Urinary bladder (tissue), 4 donors: Measurements from ENCODE around the gene MORC2. TPM values are rescaled to one million over a fixed set of nuclear protein-coding genes. Genes with fewer than 3 reads are reported as not detected.
A peak's percentile ranks its signal among the peaks of the same experiment; 100 is the strongest.

ENCODE experiments used
- DNase-seq: peaks from one replicate; pipeline ENCODE4 v3.0.0-alpha.2; 2015; ENCODE audit errors: extremely low spot score
- H3K27ac ChIP-seq: one replicate; pipeline ENCODE4 v1.5.1; 2013; ENCODE audit warnings: low read depth, mild to moderate bottlenecking, moderate library complexity
- H3K36me3 ChIP-seq: one replicate; pipeline ENCODE4 v1.6.1; 2013; ENCODE audit warnings: mild to moderate bottlenecking, moderate library complexity; ENCODE audit not compliant: insufficient read depth
- H3K4me1 ChIP-seq: one replicate; pipeline ENCODE4 v1.6.1; 2013; ENCODE audit warnings: mild to moderate bottlenecking, moderate library complexity; ENCODE audit not compliant: insufficient read depth
- H3K4me3 ChIP-seq: one replicate; pipeline ENCODE4 v1.5.1; 2013; ENCODE audit warnings: low read depth, low read length
- WGBS: extraction: QIAGEN DNeasy Blood & Tissue Kit; methylation state at CpG from one replicate; pipeline ENCODE4 v1.1.7; 2013; 5-methylcytosine and 5-hydroxymethylcytosine counted together
- polyA plus RNA-seq: library from polyadenylated mRNA; stranded (reverse); fragments of 200-250 nt; gene quantifications from one replicate; pipeline ENCODE4 v1.2.3, GENCODE V29; 2013
- total RNA-seq: library from RNA; depleted of rRNA; stranded (reverse); fragments of >200 nt; gene quantifications from one replicate; pipeline ENCODE4 v1.2.3, GENCODE V29; 2014
- donor health status: healthy with polysubstance abuse.
- donor health status: healthy.

Gene MORC2
- 18.1 TPM for total RNA-seq
- polyA plus RNA-seq: 21.7 TPM

GRCh38 chr22:30968015-30968923, at the start of gene MORC2:
TSS of gene MORC2 (minus strand) at chr22:30968774. CDS start at chr22:30967889, 885 bp downstream.
- no peak for DNase-seq
- Histone ChIP-seq H3K4me3 (peak within 1 kb of the TSS; percentile 100), H3K4me1 (peaks cover 3% of the 10 kb centered on the region), H3K36me3 (peaks cover 9% of the 10 kb centered on the region), H3K27ac (peak within 1 kb of the TSS; percentile 97)
- 17% methylated on average over 53 of the region's 53 CpGs for WGBS

GRCh38 chr22:31005535-31005934, 37.0 kb upstream of the MORC2 start:
- H3K4me3 ChIP-seq: no peak overlapping the region
- no peaks in the 10 kb centered on the region for H3K4me1 ChIP-seq
- no peaks in the 10 kb centered on the region for H3K36me3 ChIP-seq
- DNase-seq: no peak
- H3K27ac ChIP-seq: no peak overlapping the region

GRCh38 chr22:31001124-31001770, 32.7 kb upstream of the MORC2 start:
- DNase-seq: no peak
- Histone ChIP-seq H3K4me1 (no peaks in the 10 kb centered on the region), H3K36me3 (no peaks in the 10 kb centered on the region), H3K4me3 (no peak overlapping the region), H3K27ac (no peak overlapping the region)
- 88% methylated on average over 6 of the region's 6 CpGs for WGBS

- H3K4me1 ChIP-seq: no peaks in the 10 kb centered on the region
- 86% methylated on average over 4 of the region's 4 CpGs for WGBS
- H3K36me3 ChIP-seq: no peaks in the 10 kb centered on the region
- DNase-seq: no peak
- H3K4me3 ChIP-seq: no peak overlapping the region
- H3K27ac ChIP-seq: no peak overlapping the region
These were observed 29.8 kb upstream of the MORC2 start for GRCh38 chr22:30998329-30998728.

- H3K27ac ChIP-seq: no peak overlapping the region
- no peak for DNase-seq
- no peaks in the 10 kb centered on the region for H3K36me3 ChIP-seq
- H3K4me1 ChIP-seq: no peaks in the 10 kb centered on the region
- 71% methylated on average over 2 of the region's 2 CpGs for WGBS
- H3K4me3 ChIP-seq: no peak overlapping the region
These were observed 27.9 kb upstream of the MORC2 start for GRCh38 chr22:30996462-30996861.

DNA sequence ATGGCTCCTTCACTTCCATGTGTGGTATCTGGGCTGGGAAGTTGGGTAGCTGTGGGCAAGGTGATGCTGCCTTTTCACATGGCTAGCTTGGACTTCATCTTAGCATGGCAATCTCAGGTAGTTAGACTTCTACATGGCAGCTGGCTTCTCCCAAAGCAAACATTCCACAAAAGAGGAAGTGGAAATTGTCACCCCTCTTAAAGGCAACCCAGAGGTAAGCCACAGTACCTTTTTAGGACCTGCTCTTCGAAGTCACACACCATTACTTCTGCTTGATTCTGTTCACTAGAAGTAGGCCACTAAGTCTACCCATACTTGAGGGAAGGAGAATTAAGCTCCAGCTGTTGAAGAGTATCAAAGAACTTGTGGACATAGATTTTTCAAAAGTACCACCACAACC, 26.4 kb upstream of the MORC2 start:
- Histone ChIP-seq H3K27ac (no peak overlapping the region), H3K4me1 (no peaks in the 10 kb centered on the region)
- WGBS: 84% methylated on average over 1 of the region's 1 CpG

GRCh38 chr22:30992565-30992964, 24.0 kb upstream of the MORC2 start:
- no peak overlapping the region for H3K4me3 ChIP-seq
- H3K27ac ChIP-seq: no peak overlapping the region
- 22% methylated on average over 2 of the region's 2 CpGs for WGBS
- no peaks in the 10 kb centered on the region for H3K36me3 ChIP-seq
- no peaks in the 10 kb centered on the region for H3K4me1 ChIP-seq
- no peak for DNase-seq

More for the DNA sequence above, 26.4 kb upstream of the MORC2 start:
- DNase-seq: no peak
- no peaks in the 10 kb centered on the region for H3K36me3 ChIP-seq
- H3K4me3 ChIP-seq: no peak overlapping the region

DNA sequence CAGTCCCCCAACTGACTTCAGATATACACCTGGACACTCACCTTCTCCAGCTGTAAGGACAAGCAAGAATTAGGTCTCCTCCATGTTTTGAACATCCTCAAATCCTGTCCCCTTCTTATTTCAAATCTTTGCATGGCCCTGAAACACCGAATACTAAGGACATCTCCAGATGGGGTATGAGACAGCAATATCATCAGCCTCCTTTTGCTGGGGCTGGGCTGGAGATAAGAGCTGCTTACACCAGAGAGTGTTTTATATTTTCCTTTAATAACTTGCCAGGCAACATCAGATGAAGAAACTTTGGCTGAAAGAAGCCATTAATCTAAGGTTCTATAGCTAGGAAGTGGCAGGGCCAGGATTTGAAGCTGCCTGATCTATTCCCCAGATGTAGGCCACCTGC, 22.1 kb upstream of the MORC2 start:
- WGBS: 57% methylated on average over 1 of the region's 1 CpG
- DNase-seq: no peak
- Histone ChIP-seq H3K27ac (no peak overlapping the region), H3K36me3 (no peaks in the 10 kb centered on the region), H3K4me3 (no peak overlapping the region), H3K4me1 (no peaks in the 10 kb centered on the region)

- DNase-seq: no peak
- H3K36me3 ChIP-seq: no peaks in the 10 kb centered on the region
- H3K4me3 ChIP-seq: no peak overlapping the region
- no peak overlapping the region for H3K27ac ChIP-seq
- no peaks in the 10 kb centered on the region for H3K4me1 ChIP-seq
These were observed 20.9 kb upstream of the MORC2 start for GRCh38 chr22:30989474-30989873.

DNA sequence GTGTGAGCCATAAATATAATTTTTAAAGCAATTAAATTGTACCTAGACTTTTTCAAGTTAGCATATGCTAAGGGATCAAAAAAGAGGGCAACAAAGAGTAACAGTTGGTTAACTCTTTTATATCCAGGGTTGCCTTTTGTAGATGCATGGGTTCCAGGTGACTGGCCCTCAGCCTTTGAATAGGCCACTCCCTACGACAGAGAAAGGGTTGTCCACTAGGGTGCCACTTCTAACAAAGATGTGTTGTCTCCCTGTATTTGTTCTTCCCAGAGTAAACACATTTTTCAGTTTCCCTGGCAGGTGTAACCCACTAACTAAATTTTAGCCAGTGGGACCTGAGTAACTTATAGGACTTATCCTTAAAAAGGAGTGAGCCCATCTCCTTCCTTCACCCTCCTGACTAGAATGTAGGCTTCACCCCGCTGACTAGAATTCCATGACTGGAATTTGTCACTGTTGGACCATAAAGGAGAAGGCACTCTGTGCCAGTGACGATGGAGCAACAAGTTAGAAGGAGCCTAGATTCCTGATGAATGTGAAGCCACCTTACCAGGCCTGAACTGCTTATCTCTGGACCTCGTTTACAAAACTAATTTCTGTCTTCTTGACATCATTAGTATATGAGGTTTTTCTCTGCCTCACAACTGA, 17.1 kb upstream of the MORC2 start:
- 80% methylated on average over 4 of the region's 4 CpGs for WGBS
- no peak overlapping the region for H3K27ac ChIP-seq
- H3K4me3 ChIP-seq: no peak overlapping the region
- H3K36me3 ChIP-seq: no peaks in the 10 kb centered on the region
- H3K4me1 ChIP-seq: no peaks in the 10 kb centered on the region
- DNase-seq: no peak

GRCh38 chr22:30984317-30984716, 15.7 kb upstream of the MORC2 start:
- Histone ChIP-seq H3K4me3 (no peak overlapping the region), H3K4me1 (no peaks in the 10 kb centered on the region), H3K36me3 (no peaks in the 10 kb centered on the region), H3K27ac (no peak overlapping the region)
- DNase-seq: no peak
- WGBS: 69% methylated on average over 2 of the region's 2 CpGs

DNA sequence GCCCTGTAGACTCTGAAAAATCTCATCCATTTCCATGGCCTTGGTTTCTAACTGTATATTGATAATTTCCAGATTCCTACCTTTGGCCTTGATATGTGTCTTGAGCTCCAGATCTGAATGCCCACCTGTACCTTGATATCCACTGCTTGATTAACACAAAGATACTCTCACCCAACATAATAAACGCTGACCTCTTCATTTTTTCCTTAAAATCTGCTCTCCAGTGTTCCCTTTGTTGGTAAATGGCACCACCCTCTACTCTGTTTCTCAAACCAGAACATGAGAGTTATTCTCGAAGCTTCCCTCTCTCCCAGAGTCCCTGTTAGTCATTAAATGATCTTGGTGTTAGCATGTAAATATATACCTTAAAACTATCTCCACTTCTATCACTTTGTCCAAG, 13.9 kb upstream of the MORC2 start:
- DNase-seq: no peak
- WGBS: 88% methylated on average over 2 of the region's 2 CpGs

DNA sequence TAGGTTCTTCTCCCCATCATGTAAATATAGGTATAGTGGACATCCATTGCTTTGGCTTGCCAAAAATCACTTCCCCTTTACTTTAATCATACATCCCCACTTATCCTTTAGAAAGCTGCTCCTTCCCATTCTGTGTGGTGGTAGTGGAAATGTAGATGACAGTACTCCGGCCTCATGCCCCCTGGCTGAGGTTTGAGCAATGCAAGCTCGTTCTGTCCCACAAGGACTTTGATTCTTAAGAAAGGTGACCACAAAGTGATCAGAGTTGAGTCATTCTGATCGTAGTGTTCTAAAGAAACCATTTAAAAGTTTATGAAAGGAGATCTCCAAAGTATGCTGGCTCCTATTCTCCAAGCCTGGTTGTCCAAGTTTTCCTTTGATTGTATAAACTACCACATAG, 11.4 kb upstream of the MORC2 start:
- Histone ChIP-seq H3K4me1 (no peaks in the 10 kb centered on the region), H3K4me3 (no peak overlapping the region), H3K27ac (no peak overlapping the region), H3K36me3 (no peaks in the 10 kb centered on the region)
- no peak for DNase-seq
- WGBS: 83% methylated on average over 3 of the region's 3 CpGs

More for the DNA sequence above, 13.9 kb upstream of the MORC2 start:
- Histone ChIP-seq H3K4me1 (no peaks in the 10 kb centered on the region), H3K36me3 (no peaks in the 10 kb centered on the region), H3K27ac (no peak overlapping the region), H3K4me3 (no peak overlapping the region)
